PC-9 (cell line): ENCODE results near the gene PHACTR1.

Experiments used
- CTCF ChIP-seq: fragments of 200-600 bp; sonication (generic); conservative IDR thresholded peaks from 2 replicates; pipeline ENCODE4 v1.6.1; 2017; ENCODE audit warnings: mixed run types, antibody characterized with exemption, mild to moderate bottlenecking, moderate library complexity
- EZH2 ChIP-seq: fragments of 200-600 bp; sonication (generic); IDR thresholded peaks from 2 replicates; pipeline ENCODE4 v1.8.0; 2017; ENCODE audit warnings: antibody characterized with exemption, low read depth

GRCh38 chr6:13328875-13329183 lies 612.3 kb downstream of the PHACTR1 start:
- no peak for TF ChIP-seq CTCF
- TF ChIP-seq EZH2: no peak
